ENCODE results near the gene INTS2. TPM values are rescaled to one million over a fixed set of nuclear protein-coding genes. Genes with fewer than 3 reads are reported as not detected.
"Not testable (repeated sequence)": the region's sequence is repeated elsewhere in the genome, so short reads cannot be mapped to it uniquely, and the experiment has no call there.

Gene INTS2
- polyA plus RNA-seq, 2 of the 4 experiments (the other 2 are of a cell fraction) = 14.0 to 35.0 TPM

DNA sequence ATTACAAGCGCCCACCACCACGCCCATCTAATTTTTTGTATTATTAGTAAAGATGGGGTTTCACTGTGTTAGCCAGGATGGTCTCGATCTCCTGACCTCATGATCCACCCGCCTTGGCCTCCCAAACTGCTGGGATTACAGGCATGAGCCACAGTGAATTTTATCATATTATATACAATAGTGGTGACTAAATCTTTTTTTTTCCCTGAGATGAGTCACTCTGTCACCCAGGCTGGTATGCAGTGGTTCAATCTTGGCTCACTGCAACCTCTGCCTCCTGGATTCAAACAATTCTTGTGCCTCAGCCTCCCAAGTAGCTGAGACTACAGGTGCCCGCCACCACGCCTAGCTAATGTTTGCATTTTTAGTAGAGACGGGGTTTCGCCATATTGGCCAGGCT, 41.9 kb downstream of the INTS2 start:
- TF ChIP-seq FOSL2 (IDR thresholded peaks at IDR 0.05) = 0 out of 2 replicates have a peak, but pooled peaks have one; percentile 14
- peak; percentile 30; the same call in 1 of the 2 replicates for TF ChIP-seq FOSL2 (CRISPR knock-in tag; IDR thresholded peaks at IDR 0.05)
- H3K4me2 ChIP-seq, H3K9me3 ChIP-seq, H3K27ac ChIP-seq, H3K4me3 ChIP-seq, FAIRE-seq, POLR2A ChIA-PET, H3K4me1 ChIP-seq: not testable (repeated sequence)
- CTCF ChIA-PET = interaction anchor here (0.7 to 1.2 kb wide), 3 partner anchors 9 to 223 kb away, joined by 3 read pairs; no protein-coding TSS in a partner anchor
- ATAC-seq = peak in 1 of 2 experiments; percentile 46; a peak in 1 of 6 replicates
- DNase-seq (ENCODE audit: low read depth in 1 of 2, low spot score in 1 of 2) = peak in 1 of 2 experiments; percentile 15
- 95% methylated on average over 8 of the region's 8 CpGs for WGBS (ENCODE audit: missing lambda C conversion rate)

DNA sequence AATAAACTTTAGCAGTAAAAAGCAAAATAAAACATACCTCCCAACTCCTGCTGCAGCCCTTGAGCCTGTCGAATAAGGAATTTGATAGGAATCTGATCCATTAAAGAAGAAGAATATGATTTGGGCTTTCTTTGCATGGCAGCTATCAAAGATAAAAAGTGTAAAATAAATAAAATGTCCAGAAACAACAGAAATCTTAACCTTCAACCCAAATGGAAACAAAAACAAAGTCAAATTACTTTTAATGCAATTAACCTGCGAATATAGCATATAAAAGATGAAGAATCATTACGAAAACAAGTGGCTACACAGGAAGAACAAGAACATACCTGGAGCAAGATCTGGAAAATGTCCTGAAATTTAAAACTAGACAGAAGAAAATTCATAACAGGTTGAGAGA, 42.9 kb downstream of the INTS2 start:
- TF ChIP-seq POLR2AphosphoS2 (conservative IDR thresholded peaks at IDR 0.05; ENCODE audit: low read length) (no peak), FOSL2 (IDR thresholded peaks at IDR 0.05) (no peak), FOSL2 (CRISPR knock-in tag; IDR thresholded peaks at IDR 0.05) (no peak), NR3C1 (IDR thresholded peaks at IDR 0.05) (no peak), MYC (IDR thresholded peaks at IDR 0.05; ENCODE audit: borderline replicate concordance, low read length) (no peak), EHF (CRISPR knock-in tag; IDR thresholded peaks at IDR 0.05) (no peak), RCOR1 (IDR thresholded peaks at IDR 0.05; ENCODE audit: low read depth, low read length) (no peak), HEYL (CRISPR knock-in tag; IDR thresholded peaks at IDR 0.05) (no peak), JUNB (IDR thresholded peaks at IDR 0.05) (no peak), HOXB13 (CRISPR knock-in tag; IDR thresholded peaks at IDR 0.05; ENCODE audit: low read depth) (no peak), TP53 (CRISPR knock-in tag; IDR thresholded peaks at IDR 0.05) (no peak), TFCP2L1 (CRISPR knock-in tag; IDR thresholded peaks at IDR 0.05) (no peak), CBX8 (IDR thresholded peaks at IDR 0.05) (no peak), ZFP36 (IDR thresholded peaks at IDR 0.05; ENCODE audit: borderline replicate concordance, partially characterized antibody) (no peak), REST (IDR thresholded peaks at IDR 0.05) (no peak), USF2 (IDR thresholded peaks at IDR 0.05) (no peak), FOSB (CRISPR knock-in tag; IDR thresholded peaks at IDR 0.05) (no peak)
- TF ChIP-seq, protein P1, sequence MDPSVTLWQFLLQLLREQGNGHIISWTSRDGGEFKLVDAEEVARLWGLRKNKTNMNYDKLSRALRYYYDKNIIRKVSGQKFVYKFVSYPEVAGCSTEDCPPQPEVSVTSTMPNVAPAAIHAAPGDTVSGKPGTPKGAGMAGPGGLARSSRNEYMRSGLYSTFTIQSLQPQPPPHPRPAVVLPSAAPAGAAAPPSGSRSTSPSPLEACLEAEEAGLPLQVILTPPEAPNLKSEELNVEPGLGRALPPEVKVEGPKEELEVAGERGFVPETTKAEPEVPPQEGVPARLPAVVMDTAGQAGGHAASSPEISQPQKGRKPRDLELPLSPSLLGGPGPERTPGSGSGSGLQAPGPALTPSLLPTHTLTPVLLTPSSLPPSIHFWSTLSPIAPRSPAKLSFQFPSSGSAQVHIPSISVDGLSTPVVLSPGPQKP (IDR thresholded peaks at IDR 0.05; ENCODE audit: low read depth, low read length) = no peak
- TF ChIP-seq, protein P2, sequence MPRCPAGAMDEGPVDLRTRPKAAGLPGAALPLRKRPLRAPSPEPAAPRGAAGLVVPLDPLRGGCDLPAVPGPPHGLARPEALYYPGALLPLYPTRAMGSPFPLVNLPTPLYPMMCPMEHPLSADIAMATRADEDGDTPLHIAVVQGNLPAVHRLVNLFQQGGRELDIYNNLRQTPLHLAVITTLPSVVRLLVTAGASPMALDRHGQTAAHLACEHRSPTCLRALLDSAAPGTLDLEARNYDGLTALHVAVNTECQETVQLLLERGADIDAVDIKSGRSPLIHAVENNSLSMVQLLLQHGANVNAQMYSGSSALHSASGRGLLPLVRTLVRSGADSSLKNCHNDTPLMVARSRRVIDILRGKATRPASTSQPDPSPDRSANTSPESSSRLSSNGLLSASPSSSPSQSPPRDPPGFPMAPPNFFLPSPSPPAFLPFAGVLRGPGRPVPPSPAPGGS (IDR thresholded peaks at IDR 0.05) = no peak
- TF ChIP-seq, protein P3, sequence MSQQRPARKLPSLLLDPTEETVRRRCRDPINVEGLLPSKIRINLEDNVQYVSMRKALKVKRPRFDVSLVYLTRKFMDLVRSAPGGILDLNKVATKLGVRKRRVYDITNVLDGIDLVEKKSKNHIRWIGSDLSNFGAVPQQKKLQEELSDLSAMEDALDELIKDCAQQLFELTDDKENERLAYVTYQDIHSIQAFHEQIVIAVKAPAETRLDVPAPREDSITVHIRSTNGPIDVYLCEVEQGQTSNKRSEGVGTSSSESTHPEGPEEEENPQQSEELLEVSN (IDR thresholded peaks at IDR 0.05; ENCODE audit: borderline replicate concordance, low read depth) = no peak
- no peak for FAIRE-seq
- Histone ChIP-seq H3K9me3 (no peaks in the 10 kb centered on the region), H3K4me3 (no peak overlapping the region), H3K4me1 (no peaks in the 10 kb centered on the region), H3K4me2 (no peak overlapping the region), H3K27ac (no peak overlapping the region)
- no peak for ATAC-seq
- 89% methylated on average over 3 of the region's 3 CpGs for WGBS (ENCODE audit: missing lambda C conversion rate)
- no peak for DNase-seq (ENCODE audit: low read depth in 1 of 2, low spot score in 1 of 2)
- CTCF ChIA-PET = interaction anchor here (0.6 to 1.1 kb wide), 2 partner anchors 224 to 883 kb away, joined by 3 read pairs; no protein-coding TSS in a partner anchor
- POLR2A ChIA-PET = no interaction called here
